HCT116 (cell line): ENCODE measurements around the gene TCP11L1.

Source experiments
- CEBPB ChIP-seq: IDR thresholded peaks from 2 replicates; pipeline ENCODE4 v1.6.1; 2012; ENCODE audit warnings: low read depth
- EZH2 ChIP-seq: fragments of 200-600 bp; sonication (generic); IDR thresholded peaks from 2 replicates; pipeline ENCODE4 v1.6.1; 2017; ENCODE audit warnings: antibody characterized with exemption, mixed run types
- EZH2phosphoT487 ChIP-seq: fragments of 200-600 bp; IDR thresholded peaks from 2 replicates; pipeline ENCODE4 v1.6.1; 2018; ENCODE audit warnings: antibody characterized with exemption, borderline replicate concordance
- FOSL1 ChIP-seq: IDR thresholded peaks from 2 replicates; pipeline ENCODE4 v1.6.1; 2012; ENCODE audit warnings: low read depth
- POLR2A ChIP-seq: IDR thresholded peaks from 2 replicates; pipeline ENCODE4 v1.7.0; 2011; ENCODE audit warnings: borderline replicate concordance; ENCODE audit not compliant: insufficient read depth, insufficient read length; ENCODE audit errors: extremely low read depth
- POLR2AphosphoS5 ChIP-seq: IDR thresholded peaks from 2 replicates; pipeline ENCODE4 v1.6.1; 2011; ENCODE audit warnings: mild to moderate bottlenecking, low read depth, low read length, moderate library complexity
- SIN3A ChIP-seq: IDR thresholded peaks from 2 replicates; pipeline ENCODE4 v1.6.1; 2012; ENCODE audit warnings: low read depth
- SRF ChIP-seq: IDR thresholded peaks from 2 replicates; pipeline ENCODE4 v1.6.1; 2012; ENCODE audit warnings: low read depth
- TCF7L2 ChIP-seq: IDR thresholded peaks from 2 replicates; pipeline ENCODE4 v1.7.0; 2011; ENCODE audit warnings: borderline replicate concordance, inconsistent platforms; ENCODE audit not compliant: insufficient read depth, insufficient read length; ENCODE audit errors: extremely low read depth
- TF ChIP-seq, protein P1 (sequence below): IDR thresholded peaks from 2 replicates; pipeline ENCODE4 v1.6.1; 2012
- TF ChIP-seq, protein P2 (sequence below), 3 experiments: fragments of 200-600 bp in 1 of 3; sonication (generic) in 1 of 3; IDR thresholded peaks in 2 of 3; conservative IDR thresholded peaks in 1 of 3; 2 replicates each; pipeline ENCODE4 v1.5.1; 2012 to 2017; ENCODE audit warnings: low read depth in 2 of 3, low read length in 2 of 3, antibody characterized with exemption in 1 of 3, borderline replicate concordance in 1 of 3, control low read depth in 1 of 3, mild to moderate bottlenecking in 1 of 3, mixed read lengths in 1 of 3, mixed run types in 1 of 3, moderate library complexity in 1 of 3; ENCODE audit not compliant: insufficient read depth in 1 of 3
- TF ChIP-seq, protein P3 (sequence below): IDR thresholded peaks from 2 replicates; pipeline ENCODE4 v1.6.1; 2012; ENCODE audit warnings: low read depth

DNA sequence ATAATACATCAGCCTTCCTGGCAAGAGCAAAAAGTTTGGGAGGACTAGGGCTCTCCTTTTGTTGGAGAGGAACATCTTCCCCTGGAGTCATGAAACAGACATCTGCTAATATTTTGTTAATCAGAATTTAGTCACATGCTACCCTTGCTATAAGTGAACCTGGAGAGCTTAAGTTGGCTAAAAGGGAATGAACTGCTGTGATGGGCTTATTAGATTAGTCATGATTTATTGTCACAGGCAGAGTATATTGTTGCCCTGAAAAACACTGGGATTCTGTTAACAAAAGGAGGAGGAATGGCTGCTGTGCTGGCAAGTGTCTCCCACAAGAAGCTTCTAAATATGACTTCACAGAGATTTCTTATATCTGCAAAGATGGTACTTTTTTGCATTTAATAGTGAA lies 16.0 kb downstream of the TCP11L1 start:
- TF ChIP-seq SRF (no peak), SIN3A (no peak), EZH2phosphoT487 (no peak), FOSL1 (no peak), TCF7L2 (no peak), POLR2AphosphoS5 (no peak), EZH2 (no peak), POLR2A (no peak), CEBPB (no peak)
- TF ChIP-seq, protein P1, sequence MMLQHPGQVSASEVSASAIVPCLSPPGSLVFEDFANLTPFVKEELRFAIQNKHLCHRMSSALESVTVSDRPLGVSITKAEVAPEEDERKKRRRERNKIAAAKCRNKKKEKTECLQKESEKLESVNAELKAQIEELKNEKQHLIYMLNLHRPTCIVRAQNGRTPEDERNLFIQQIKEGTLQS: no peak
- TF ChIP-seq, protein P2, sequence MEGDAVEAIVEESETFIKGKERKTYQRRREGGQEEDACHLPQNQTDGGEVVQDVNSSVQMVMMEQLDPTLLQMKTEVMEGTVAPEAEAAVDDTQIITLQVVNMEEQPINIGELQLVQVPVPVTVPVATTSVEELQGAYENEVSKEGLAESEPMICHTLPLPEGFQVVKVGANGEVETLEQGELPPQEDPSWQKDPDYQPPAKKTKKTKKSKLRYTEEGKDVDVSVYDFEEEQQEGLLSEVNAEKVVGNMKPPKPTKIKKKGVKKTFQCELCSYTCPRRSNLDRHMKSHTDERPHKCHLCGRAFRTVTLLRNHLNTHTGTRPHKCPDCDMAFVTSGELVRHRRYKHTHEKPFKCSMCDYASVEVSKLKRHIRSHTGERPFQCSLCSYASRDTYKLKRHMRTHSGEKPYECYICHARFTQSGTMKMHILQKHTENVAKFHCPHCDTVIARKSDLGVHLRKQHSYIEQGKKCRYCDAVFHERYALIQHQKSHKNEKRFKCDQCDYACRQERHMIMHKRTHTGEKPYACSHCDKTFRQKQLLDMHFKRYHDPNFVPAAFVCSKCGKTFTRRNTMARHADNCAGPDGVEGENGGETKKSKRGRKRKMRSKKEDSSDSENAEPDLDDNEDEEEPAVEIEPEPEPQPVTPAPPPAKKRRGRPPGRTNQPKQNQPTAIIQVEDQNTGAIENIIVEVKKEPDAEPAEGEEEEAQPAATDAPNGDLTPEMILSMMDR (IDR thresholded peaks at IDR 0.05 in 2 of 3, conservative IDR thresholded peaks at IDR 0.05 in 1 of 3; ENCODE audit: borderline replicate concordance in 1 of 3, insufficient read depth in 1 of 3, low read depth in 2 of 3, low read length in 2 of 3): no peak
- TF ChIP-seq, protein P3, sequence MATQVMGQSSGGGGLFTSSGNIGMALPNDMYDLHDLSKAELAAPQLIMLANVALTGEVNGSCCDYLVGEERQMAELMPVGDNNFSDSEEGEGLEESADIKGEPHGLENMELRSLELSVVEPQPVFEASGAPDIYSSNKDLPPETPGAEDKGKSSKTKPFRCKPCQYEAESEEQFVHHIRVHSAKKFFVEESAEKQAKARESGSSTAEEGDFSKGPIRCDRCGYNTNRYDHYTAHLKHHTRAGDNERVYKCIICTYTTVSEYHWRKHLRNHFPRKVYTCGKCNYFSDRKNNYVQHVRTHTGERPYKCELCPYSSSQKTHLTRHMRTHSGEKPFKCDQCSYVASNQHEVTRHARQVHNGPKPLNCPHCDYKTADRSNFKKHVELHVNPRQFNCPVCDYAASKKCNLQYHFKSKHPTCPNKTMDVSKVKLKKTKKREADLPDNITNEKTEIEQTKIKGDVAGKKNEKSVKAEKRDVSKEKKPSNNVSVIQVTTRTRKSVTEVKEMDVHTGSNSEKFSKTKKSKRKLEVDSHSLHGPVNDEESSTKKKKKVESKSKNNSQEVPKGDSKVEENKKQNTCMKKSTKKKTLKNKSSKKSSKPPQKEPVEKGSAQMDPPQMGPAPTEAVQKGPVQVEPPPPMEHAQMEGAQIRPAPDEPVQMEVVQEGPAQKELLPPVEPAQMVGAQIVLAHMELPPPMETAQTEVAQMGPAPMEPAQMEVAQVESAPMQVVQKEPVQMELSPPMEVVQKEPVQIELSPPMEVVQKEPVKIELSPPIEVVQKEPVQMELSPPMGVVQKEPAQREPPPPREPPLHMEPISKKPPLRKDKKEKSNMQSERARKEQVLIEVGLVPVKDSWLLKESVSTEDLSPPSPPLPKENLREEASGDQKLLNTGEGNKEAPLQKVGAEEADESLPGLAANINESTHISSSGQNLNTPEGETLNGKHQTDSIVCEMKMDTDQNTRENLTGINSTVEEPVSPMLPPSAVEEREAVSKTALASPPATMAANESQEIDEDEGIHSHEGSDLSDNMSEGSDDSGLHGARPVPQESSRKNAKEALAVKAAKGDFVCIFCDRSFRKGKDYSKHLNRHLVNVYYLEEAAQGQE: no peak
